ELF-1 (cell line): ENCODE measurements around the gene PGK1.
"Not testable (repeated sequence)": the region's sequence is repeated elsewhere in the genome, so short reads cannot be mapped to it uniquely, and the experiment has no call there.

Source experiments
- DNase-seq: peaks from one replicate; pipeline ENCODE4 v3.0.0-alpha.2; 2016; ENCODE audit warnings: low read depth, low spot score

Gene PGK1

DNA sequence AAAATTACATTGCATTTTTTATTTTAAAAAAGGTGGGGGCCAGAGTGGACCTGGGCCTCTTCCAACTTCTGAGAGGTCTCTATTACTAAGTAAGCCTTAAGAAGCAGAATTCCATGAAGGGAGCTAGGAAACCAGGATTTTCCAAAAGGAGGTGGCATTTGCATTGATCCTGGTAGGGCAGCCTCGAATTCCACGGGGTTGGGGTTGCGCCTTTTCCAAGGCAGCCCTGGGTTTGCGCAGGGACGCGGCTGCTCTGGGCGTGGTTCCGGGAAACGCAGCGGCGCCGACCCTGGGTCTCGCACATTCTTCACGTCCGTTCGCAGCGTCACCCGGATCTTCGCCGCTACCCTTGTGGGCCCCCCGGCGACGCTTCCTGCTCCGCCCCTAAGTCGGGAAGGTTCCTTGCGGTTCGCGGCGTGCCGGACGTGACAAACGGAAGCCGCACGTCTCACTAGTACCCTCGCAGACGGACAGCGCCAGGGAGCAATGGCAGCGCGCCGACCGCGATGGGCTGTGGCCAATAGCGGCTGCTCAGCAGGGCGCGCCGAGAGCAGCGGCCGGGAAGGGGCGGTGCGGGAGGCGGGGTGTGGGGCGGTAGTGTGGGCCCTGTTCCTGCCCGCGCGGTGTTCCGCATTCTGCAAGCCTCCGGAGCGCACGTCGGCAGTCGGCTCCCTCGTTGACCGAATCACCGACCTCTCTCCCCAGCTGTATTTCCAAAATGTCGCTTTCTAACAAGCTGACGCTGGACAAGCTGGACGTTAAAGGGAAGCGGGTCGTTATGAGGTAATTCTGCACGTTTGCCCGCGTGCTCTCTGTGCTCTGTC, at the start of gene PGK1:
PGK1 (plus strand) TSS at position 626 of the 824 bp plus-strand sequence; CDS start at position 719, 93 bp downstream.
- DNase-seq: peak; percentile 99

GRCh38 chrX:78063687-78064086, 40.4 kb upstream of the PGK1 start:
- DNase-seq: no peak

DNA sequence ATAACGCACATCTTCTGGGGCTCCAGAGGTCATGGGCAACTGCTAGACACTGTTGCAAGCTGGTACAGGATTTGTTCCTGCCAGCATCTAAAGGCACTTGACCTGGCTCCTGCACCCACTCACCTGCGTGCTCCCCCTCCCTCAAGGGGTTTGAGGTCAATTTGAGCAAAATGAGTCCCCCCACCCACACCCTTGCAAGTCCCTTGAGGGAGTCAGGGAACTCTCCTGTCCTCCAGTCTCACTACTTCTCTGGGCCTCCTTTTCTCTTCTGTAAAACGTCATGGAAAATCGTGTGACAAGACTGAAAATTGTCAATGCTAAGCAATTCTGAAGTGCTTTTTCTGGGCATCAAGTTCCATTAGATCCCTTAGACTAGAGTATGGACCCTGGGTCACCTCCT, 39.9 kb upstream of the PGK1 start:
- no peak for DNase-seq

DNA sequence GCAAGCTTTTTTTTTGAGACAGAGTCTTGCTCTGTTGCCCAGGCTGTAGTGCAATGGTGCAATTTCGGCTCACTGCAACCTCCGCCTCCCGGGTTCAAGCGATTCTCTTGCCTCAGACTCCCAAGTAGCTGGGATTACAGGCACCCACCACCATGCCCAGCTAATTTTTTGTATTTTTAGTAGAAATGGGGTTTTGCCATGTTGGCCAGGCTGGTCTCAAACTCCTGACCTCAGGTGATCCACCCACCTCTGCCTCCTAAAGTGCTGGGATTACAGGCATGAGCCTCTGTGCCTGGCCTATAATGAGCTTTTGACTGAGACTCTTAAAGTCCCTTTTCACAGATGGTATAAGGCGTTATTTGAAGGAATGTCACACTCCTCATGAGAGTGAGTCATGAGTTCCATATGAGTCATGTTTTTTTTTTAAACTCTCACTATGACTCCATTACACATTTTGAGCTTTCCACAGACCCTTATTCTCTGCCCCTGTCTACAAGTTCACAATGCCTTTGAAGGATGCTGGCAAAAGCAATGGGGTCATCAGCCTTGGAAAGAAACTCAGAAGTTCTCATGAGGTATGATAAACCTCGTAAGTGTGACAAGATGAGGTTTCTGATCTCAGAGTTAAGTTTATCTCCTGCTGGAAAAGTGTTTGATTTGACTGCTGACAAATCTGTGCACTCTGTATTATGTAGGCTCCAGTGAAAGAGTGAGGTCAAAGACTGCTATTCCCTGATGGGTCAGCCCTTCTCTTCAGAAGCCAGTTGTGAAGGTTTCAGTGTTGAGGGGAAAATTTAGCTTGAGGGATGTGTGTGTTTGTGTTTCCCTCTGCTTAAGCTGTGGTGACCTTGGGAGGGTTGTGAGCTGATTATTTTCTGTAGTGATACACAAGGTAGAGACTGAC, 39.1 kb upstream of the PGK1 start:
- peak; percentile 7 for DNase-seq

DNA sequence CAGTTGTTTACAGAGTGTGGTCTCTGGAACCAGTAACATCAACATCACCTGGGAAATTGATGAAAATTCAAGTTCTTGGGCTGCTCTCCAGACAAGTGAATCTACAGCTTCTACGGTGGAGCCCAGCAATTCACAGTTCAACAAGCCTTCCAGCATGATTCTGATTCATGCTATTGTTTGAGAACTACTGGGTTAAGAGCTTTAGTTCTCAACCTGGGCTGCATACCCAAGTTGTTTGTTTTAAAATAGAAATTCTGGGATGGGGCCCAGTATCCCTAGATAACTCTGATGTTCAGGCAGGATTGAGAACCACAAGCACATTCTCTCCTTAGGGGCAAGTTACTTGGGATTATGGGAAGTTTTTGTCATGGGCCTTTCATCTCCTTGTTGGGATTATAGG, 37.9 kb upstream of the PGK1 start:
- DNase-seq: no peak

- DNase-seq: no peak
Observed at GRCh38 chrX:78071331-78071730, 32.7 kb upstream of the PGK1 start.

DNA sequence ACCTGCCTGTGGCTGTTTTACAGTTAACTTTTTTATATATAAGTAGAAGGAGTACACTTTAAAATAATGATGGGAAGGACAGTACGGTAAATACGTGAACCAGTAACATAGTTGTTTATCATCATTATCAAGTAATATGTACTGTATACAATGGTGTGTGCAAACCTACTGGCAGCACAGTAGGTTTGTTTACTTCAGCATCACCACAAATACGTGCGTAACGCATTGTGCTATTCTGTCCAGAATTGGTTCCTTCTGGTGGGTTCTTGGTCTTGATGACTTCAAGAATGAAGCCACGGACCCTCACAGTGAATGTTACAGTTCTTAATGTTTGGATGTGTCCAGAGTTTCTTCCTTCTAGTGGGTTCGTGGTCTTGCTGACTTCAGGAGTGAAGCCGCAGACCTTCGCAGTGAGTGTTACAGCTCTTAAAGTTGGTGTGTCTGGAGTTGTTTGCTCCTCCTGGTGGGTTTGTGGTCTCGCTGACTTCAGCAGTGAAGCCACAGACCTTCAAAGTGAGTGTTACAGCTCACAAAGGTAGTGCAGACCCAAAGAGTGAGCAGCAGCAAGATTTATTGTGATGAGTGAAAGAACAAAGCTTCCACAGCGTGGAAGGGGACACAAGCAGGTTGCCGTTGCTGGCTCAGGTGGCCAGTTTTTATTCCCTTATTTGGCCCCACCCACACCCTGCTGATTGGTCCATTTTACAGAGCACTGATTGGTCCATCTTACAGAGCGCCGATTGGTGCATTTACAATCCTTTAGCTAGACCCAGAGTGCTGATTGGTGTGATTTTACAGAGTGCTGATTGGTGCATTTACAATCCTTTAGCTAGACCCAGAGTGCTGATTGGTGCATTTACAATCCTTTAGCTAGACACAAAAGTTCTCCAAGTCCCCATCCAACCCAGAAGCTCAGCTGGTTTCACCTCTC, 30.6 kb upstream of the PGK1 start:
- DNase-seq: not testable (repeated sequence)

DNA sequence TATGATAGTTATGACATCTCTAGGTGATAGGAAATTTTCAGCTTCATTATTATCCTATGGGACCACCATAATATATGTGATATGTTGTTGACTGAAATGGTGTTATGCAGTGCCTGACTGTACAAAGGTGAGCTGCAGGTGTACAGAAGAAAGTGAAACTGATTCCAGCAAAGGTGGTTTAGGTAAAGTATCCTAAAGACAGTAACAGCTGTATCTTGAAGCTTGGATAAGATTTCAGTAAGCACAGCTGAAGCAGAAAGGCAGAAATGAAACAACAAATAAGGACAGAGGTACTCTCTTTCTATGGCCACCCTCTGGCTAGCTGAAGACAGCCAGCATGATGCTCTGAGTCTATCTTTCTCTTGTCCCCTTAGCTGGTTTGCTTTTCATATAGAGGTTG, 30.0 kb upstream of the PGK1 start:
- DNase-seq: no peak

DNA sequence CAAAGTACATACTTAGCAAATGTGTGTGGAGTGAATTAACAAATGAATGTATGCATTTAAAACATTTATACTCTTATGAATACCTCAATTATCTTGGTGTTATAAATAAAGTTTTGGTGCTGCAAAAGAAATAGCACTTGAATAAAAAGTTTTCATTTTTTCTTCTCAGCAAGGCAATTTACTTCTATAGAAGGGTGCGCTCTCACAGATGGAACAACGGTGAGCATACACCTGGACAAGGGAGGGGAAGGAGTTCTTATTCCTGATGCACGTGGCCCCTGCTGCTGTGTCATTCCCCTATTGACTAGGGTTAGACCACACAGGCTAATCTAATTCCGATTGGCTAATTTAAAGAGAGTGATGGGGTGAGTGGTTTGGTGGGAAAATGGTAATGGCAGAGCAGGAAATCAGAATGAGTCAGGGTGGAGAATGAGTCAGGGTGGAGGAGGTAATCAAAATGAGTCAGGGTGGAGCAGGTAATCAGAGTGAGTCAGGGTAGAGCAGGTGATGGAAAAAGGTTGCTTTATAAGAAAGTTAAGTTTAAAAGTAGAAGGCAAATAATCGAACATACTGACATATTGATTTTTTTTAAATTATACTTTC, 28.2 kb upstream of the PGK1 start:
- DNase-seq: no peak

- DNase-seq: not testable (repeated sequence)
Observed at GRCh38 chrX:78081413-78081812, 22.6 kb upstream of the PGK1 start.

- peak; percentile 88 for DNase-seq
Observed at GRCh38 chrX:78092296-78092695, 11.8 kb upstream of the PGK1 start.

DNA sequence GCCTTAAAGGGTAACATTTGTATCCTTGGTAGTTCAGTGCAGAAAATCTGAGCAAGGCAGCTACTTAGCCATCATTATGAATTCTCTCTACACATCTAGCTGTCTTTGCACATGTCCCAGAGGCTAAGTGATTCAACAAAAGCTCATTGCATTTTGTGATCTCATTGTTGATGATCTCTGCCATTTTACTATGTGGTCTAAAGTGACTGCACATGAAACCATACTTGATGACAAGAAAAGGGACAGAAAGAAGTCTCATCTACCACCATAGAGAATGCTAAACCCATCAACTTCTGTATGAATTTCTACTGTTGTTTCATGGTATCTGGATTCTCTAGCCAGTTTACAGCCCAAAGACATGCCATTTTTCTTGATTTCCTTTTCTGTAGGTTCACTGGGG, 5.9 kb upstream of the PGK1 start:
- no peak for DNase-seq

GRCh38 chrX:78102091-78102490, 2.0 kb upstream of the PGK1 start:
- DNase-seq: no peak

DNA sequence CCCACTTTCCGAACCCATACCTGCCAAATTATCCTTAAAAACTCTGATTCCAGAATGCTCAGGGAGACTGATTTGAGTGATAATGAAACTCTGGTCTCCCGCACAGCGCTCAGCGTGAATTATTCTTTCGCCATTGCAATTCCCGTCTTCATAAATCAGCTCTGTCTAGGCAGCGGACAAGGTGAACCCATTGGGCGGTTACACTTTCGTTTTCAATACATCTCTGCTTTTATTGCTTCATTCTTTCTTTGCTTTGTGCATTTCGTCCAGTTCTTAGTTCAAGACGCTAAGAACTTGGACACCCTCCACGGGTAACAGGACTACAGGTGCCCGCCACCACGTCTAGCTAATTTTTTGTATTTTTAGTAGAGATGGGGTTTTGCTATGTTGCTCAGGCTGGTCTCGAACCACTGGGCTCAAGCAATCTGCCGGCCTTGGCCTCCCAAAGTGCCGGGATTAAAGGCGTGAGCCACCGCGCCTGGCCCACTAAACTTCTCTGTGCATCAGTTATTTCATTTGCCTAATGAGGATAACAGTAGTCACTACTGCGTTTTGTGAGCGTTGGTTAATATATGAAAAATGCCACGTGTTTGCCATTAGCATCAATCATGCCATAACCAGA, 936 bp upstream of the PGK1 start:
- DNase-seq: no peak

- peak; percentile 56 for DNase-seq
Observed at GRCh38 chrX:78104447-78105176, 564 bp downstream of the PGK1 start.

GRCh38 chrX:78105944-78106650, 2.0 kb downstream of the PGK1 start:
- DNase-seq: no peak

- no peak for DNase-seq
Observed at GRCh38 chrX:78106651-78106986, 2.6 kb downstream of the PGK1 start.

- DNase-seq: no peak
Observed at GRCh38 chrX:78109458-78109857, 5.4 kb downstream of the PGK1 start.

DNA sequence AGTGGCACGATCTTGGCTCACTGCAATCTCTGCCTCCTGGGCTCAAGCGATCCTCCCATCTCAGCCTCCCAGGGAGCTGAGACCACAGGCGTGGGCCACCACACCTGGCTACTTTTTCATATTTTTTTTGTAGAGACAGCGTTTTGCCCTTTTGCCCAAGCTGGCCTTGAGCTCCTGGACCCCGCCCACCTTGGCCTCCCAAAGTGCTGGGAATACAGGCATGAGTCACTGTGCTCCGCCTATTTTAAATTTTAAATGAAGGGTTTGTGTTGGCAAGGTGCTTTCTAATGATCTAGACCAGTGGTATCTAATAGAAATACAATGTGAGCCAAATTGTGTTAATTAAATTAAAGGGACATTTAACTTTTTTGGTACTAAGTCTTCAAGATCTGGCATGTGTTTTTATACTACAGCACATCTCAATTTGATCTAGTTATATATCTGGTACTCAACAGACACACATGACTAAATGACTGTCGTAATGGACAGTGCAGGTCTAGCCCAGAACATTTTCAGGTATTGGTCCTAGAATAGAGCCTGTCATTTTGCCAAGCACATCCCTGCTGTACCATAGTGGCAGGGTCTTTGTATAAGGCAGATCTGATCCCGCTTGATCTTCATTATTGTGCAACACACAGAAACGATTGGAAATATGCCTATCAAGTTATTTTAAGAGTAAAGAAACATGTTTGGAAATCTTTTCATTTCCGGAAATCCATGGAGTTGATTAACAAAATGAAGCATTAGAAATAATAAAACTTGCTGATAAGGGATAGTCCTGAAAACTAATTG, 7.3 kb downstream of the PGK1 start:
- DNase-seq: no peak
